ENCODE data around the gene RAB37.

DNA sequence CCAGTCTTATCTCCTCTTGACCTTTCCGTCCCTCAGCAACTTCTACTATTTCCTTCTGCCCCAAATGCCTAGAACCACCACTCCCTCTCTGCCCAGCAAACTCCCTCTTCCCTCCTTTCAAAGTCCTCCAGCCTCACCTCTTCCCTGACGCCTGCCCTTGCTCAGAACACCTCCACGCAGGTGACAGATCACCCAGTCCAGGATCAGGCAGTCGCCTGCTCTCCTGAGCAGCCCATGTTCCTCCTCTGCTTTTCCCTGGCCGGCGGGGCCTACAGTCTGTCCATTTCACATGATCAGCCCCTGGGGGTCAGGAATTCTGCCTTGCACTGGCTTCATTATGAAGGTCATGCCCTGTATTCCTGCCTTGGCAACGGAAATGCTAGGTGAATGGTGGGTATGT is 24.8 kb upstream of the RAB37 start:
- TF ChIP-seq POLR2A (IDR thresholded peaks at IDR 0.05), result no peak
- TF ChIP-seq, protein P1, sequence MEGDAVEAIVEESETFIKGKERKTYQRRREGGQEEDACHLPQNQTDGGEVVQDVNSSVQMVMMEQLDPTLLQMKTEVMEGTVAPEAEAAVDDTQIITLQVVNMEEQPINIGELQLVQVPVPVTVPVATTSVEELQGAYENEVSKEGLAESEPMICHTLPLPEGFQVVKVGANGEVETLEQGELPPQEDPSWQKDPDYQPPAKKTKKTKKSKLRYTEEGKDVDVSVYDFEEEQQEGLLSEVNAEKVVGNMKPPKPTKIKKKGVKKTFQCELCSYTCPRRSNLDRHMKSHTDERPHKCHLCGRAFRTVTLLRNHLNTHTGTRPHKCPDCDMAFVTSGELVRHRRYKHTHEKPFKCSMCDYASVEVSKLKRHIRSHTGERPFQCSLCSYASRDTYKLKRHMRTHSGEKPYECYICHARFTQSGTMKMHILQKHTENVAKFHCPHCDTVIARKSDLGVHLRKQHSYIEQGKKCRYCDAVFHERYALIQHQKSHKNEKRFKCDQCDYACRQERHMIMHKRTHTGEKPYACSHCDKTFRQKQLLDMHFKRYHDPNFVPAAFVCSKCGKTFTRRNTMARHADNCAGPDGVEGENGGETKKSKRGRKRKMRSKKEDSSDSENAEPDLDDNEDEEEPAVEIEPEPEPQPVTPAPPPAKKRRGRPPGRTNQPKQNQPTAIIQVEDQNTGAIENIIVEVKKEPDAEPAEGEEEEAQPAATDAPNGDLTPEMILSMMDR (IDR thresholded peaks at IDR 0.05), result no peak
